NCI-H345 (cell line): ENCODE data around the gene SELENON.

ENCODE experiments used
- DNase-seq: peaks from one replicate; lab custom pipeline; 2025; lab: John Stamatoyannopoulos, UW

Gene SELENON

GRCh38 chr1:25864434-25864833, 64.4 kb downstream of the SELENON start:
- no peak for DNase-seq

DNA sequence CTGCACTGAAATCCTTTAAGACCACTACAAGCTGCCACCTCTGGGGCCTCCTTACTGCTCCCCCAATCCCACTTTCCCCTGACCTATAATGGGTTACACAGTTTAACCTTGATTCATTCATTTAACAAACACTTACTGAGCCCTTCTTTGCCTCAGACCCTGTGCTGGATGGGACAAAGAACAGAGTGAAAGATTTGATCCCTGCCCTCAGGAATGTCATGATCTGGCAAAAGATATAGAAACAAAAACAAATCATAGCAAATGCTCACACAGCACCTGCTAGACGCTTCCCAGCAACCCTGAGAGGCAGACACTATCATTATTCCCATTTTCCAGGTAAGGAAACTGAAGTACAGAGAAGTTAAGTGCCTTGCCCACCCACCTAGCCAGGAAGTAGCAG, 66.3 kb downstream of the SELENON start:
- DNase-seq: no peak

DNA sequence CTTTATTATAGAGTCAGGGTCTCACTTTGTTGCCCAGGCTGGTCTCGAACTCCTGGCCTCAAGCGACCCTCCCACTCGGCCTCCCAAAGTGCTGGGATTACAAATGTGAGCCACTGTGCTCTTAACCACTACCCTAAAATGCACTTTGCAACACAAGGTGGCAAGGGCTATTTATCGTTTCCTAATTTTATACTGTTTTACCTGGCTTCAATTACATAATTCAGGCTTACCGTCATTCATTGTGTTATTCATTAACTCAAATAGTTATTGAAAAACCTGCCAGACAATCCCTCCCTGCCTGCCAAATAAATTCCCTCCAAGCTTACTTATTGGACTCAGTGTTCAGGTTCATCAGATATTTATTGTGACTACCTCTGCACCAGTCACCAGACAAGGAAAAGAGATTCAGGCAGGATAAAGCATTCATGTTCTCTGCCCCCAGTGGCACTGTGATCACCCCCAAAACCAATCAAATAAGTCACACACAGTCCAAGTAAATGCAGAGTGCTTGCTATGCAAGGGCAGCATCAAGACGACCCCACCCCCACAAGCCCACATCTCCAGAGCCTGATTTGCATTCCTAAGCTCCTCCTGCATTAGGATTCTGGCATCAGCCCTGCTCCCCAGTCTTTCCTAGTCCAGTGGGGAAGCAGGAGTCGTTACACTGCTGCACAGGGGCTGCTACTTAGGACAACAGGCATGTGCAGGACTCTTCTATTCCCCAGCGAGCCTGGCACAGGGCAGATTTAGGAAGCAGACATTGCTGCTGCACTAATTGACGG, 67.4 kb downstream of the SELENON start:
- DNase-seq: no peak
